Trophoblast cell (in vitro differentiated cells and primary cell): ENCODE measurements around the gene RBM19.

Experiments
- DNase-seq, 2 donors: peaks; one replicate each; pipeline ENCODE4 v3.0.0-alpha.2; 2016
- H2AFZ ChIP-seq: 2 replicates; pipeline ENCODE4 v1.6.1; 2013; ENCODE audit warnings: low read length, moderate library complexity, mild to moderate bottlenecking; ENCODE audit not compliant: insufficient read depth, poor library complexity
- H2AK5ac ChIP-seq: 2 replicates; pipeline ENCODE4 v1.6.1; 2013; ENCODE audit warnings: mild to moderate bottlenecking, low read length
- H2BK120ac ChIP-seq: 2 replicates; pipeline ENCODE4 v1.6.1; 2013; ENCODE audit warnings: low read length, mild to moderate bottlenecking, moderate library complexity; ENCODE audit not compliant: insufficient read depth, poor library complexity
- H2BK12ac ChIP-seq: 2 replicates; pipeline ENCODE4 v1.6.1; 2013; ENCODE audit warnings: mild to moderate bottlenecking, low read length, moderate library complexity
- H2BK5ac ChIP-seq: 2 replicates; pipeline ENCODE4 v1.6.1; 2013; ENCODE audit warnings: low read length, low read depth, moderate library complexity, mild to moderate bottlenecking; ENCODE audit not compliant: poor library complexity
- H3K14ac ChIP-seq: 2 replicates; pipeline ENCODE4 v1.6.1; 2013; ENCODE audit warnings: mild to moderate bottlenecking, low read length
- H3K18ac ChIP-seq: 2 replicates; pipeline ENCODE4 v1.6.1; 2013; ENCODE audit warnings: mild to moderate bottlenecking, low read length
- H3K23ac ChIP-seq: 2 replicates; pipeline ENCODE4 v1.6.1; 2013; ENCODE audit warnings: low read length
- H3K27ac ChIP-seq: 2 replicates; pipeline ENCODE4 v1.5.1; 2013; ENCODE audit warnings: low read depth, mild to moderate bottlenecking, inconsistent platforms, low read length, moderate library complexity
- H3K27me3 ChIP-seq: 2 replicates; pipeline ENCODE4 v1.6.1; 2013; ENCODE audit warnings: inconsistent platforms, mild to moderate bottlenecking, low read length, moderate library complexity; ENCODE audit not compliant: insufficient read depth
- H3K36me3 ChIP-seq, 2 experiments: 1 replicate in 1 of 2; 2 replicates in 1 of 2; pipeline ENCODE4 v1.6.1; 2013; ENCODE audit warnings: low read length in 2 of 2, mild to moderate bottlenecking in 2 of 2, moderate library complexity in 1 of 2; ENCODE audit not compliant: insufficient read depth in 2 of 2, control insufficient read depth in 1 of 2
- H3K4ac ChIP-seq: 2 replicates; pipeline ENCODE4 v1.6.1; 2013; ENCODE audit warnings: low read depth, mild to moderate bottlenecking, low read length, moderate library complexity
- H3K4me1 ChIP-seq, 2 experiments: 1 replicate in 1 of 2; 2 replicates in 1 of 2; pipeline ENCODE4 v1.6.1; 2013; ENCODE audit warnings: low read length in 2 of 2, mild to moderate bottlenecking in 2 of 2, moderate library complexity in 1 of 2; ENCODE audit not compliant: insufficient read depth in 2 of 2, control insufficient read depth in 1 of 2
- H3K4me2 ChIP-seq: 2 replicates; pipeline ENCODE4 v1.6.1; 2013; ENCODE audit warnings: inconsistent platforms, mild to moderate bottlenecking, low read length, moderate library complexity
- H3K4me3 ChIP-seq: 2 replicates; pipeline ENCODE4 v1.5.1; 2013; ENCODE audit warnings: mild to moderate bottlenecking, low read depth, low read length, inconsistent platforms
- H3K79me1 ChIP-seq: one replicate; pipeline ENCODE4 v1.6.1; 2013; ENCODE audit warnings: low read length
- H3K79me2 ChIP-seq: 2 replicates; pipeline ENCODE4 v1.6.1; 2013; ENCODE audit warnings: low read length, mild to moderate bottlenecking; ENCODE audit not compliant: control insufficient read depth, insufficient read depth, poor library complexity
- H3K9ac ChIP-seq: 2 replicates; pipeline ENCODE4 v1.6.1; 2013; ENCODE audit warnings: mild to moderate bottlenecking, low read length
- H3K9me3 ChIP-seq: 2 replicates; pipeline ENCODE4 v1.6.1; 2013; ENCODE audit warnings: low read depth, mild to moderate bottlenecking, control low read depth, inconsistent platforms, low read length; ENCODE audit not compliant: insufficient read depth
- H4K12ac ChIP-seq: 2 replicates; pipeline ENCODE4 v1.6.1; 2013; ENCODE audit warnings: low read depth, mild to moderate bottlenecking, low read length, moderate library complexity
- H4K8ac ChIP-seq: 2 replicates; pipeline ENCODE4 v1.6.1; 2013; ENCODE audit warnings: low read depth, mild to moderate bottlenecking, low read length, moderate library complexity
- H4K91ac ChIP-seq: one replicate; pipeline ENCODE4 v1.6.1; 2013; ENCODE audit warnings: low read depth, mild to moderate bottlenecking, low read length, moderate library complexity
- WGBS: extraction: QIAGEN DNeasy Blood & Tissue Kit; methylation state at CpG from one replicate; pipeline ENCODE4 v1.1.7; 2013; ENCODE audit warnings: missing lambda C conversion rate; ENCODE audit not compliant: insufficient read length, insufficient coverage; ENCODE audit errors: extremely low coverage; 5-methylcytosine and 5-hydroxymethylcytosine counted together

The RBM19 gene

GRCh38 chr12:113940357-113941207 lies 25.5 kb downstream of the RBM19 start:
- Histone ChIP-seq H4K8ac (no peak overlapping the region), H4K91ac (no peak overlapping the region), H3K14ac (no peak overlapping the region), H3K27ac (no peak overlapping the region), H2AK5ac (no peak overlapping the region), H2BK5ac (no peak overlapping the region), H3K4me1 (no peaks in the 10 kb centered on the region), H3K79me1 (no peaks in the 10 kb centered on the region), H2BK120ac (no peak overlapping the region), H3K18ac (no peak overlapping the region), H3K23ac (no peak overlapping the region), H3K4ac (no peak overlapping the region), H2AFZ (no peak overlapping the region), H3K4me2 (no peak overlapping the region), H3K79me2 (no peaks in the 10 kb centered on the region), H2BK12ac (no peak overlapping the region), H3K9me3 (no peaks in the 10 kb centered on the region), H3K27me3 (no peaks in the 10 kb centered on the region), H3K4me3 (no peak overlapping the region), H3K36me3 (peaks cover 39 to 55% of the 10 kb centered on the region in 2 experiments), H4K12ac (no peak overlapping the region), H3K9ac (no peak overlapping the region)
- DNase-seq = no peak
- WGBS = no CpG with 5 or more reads among the region's 11 CpGs

GRCh38 chr12:113939867-113940266 lies 26.3 kb downstream of the RBM19 start:
- no peak overlapping the region for H3K18ac ChIP-seq
- H3K9ac ChIP-seq = no peak overlapping the region
- H3K4me2 ChIP-seq = no peak overlapping the region
- H2BK12ac ChIP-seq = no peak overlapping the region
- H3K36me3 ChIP-seq = peaks cover 36 to 50% of the 10 kb centered on the region in 2 experiments
- H4K91ac ChIP-seq = no peak overlapping the region
- H3K23ac ChIP-seq = no peak overlapping the region
- no peak overlapping the region for H3K14ac ChIP-seq
- H4K12ac ChIP-seq = no peak overlapping the region
- H4K8ac ChIP-seq = no peak overlapping the region
- no peak overlapping the region for H3K27ac ChIP-seq
- WGBS = no CpG with 5 or more reads among the region's 10 CpGs
- no peaks in the 10 kb centered on the region for H3K27me3 ChIP-seq
- no peak for DNase-seq
- no peak overlapping the region for H2BK5ac ChIP-seq
- H3K4me3 ChIP-seq = no peak overlapping the region
- H3K4ac ChIP-seq = no peak overlapping the region
- H2AK5ac ChIP-seq = no peak overlapping the region
- H3K9me3 ChIP-seq = no peaks in the 10 kb centered on the region
- H2AFZ ChIP-seq = no peak overlapping the region
- no peaks in the 10 kb centered on the region for H3K79me2 ChIP-seq
- H2BK120ac ChIP-seq = no peak overlapping the region
- H3K4me1 ChIP-seq = no peaks in the 10 kb centered on the region
- no peaks in the 10 kb centered on the region for H3K79me1 ChIP-seq

GRCh38 chr12:113938471-113938870 lies 27.7 kb downstream of the RBM19 start:
- no peak overlapping the region for H3K23ac ChIP-seq
- H3K4ac ChIP-seq = no peak overlapping the region
- H4K8ac ChIP-seq = no peak overlapping the region
- no peaks in the 10 kb centered on the region for H3K27me3 ChIP-seq
- H3K79me2 ChIP-seq = no peaks in the 10 kb centered on the region
- H3K18ac ChIP-seq = no peak overlapping the region
- no peaks in the 10 kb centered on the region for H3K79me1 ChIP-seq
- H2AK5ac ChIP-seq = no peak overlapping the region
- no peak overlapping the region for H2AFZ ChIP-seq
- H4K12ac ChIP-seq = no peak overlapping the region
- no peaks in the 10 kb centered on the region for H3K4me1 ChIP-seq
- no peak overlapping the region for H2BK5ac ChIP-seq
- H2BK12ac ChIP-seq = no peak overlapping the region
- H3K9me3 ChIP-seq = no peaks in the 10 kb centered on the region
- WGBS = no CpG with 5 or more reads among the region's 5 CpGs
- H3K9ac ChIP-seq = no peak overlapping the region
- H3K14ac ChIP-seq = no peak overlapping the region
- no peak overlapping the region for H3K4me2 ChIP-seq
- no peak overlapping the region for H3K4me3 ChIP-seq
- no peak overlapping the region for H4K91ac ChIP-seq
- peaks cover 36 to 53% of the 10 kb centered on the region in 2 experiments for H3K36me3 ChIP-seq
- no peak overlapping the region for H2BK120ac ChIP-seq
- H3K27ac ChIP-seq = no peak overlapping the region
- no peak for DNase-seq

GRCh38 chr12:113936460-113936859 lies 29.7 kb downstream of the RBM19 start:
- Histone ChIP-seq H3K23ac (no peak overlapping the region), H3K14ac (no peak overlapping the region), H3K4me3 (no peak overlapping the region), H3K18ac (no peak overlapping the region), H3K79me1 (no peaks in the 10 kb centered on the region), H4K8ac (no peak overlapping the region), H3K4me1 (no peaks in the 10 kb centered on the region), H2AFZ (no peak overlapping the region), H3K27me3 (no peaks in the 10 kb centered on the region), H3K4ac (no peak overlapping the region), H2BK5ac (no peak overlapping the region), H3K36me3 (peaks cover 27 to 43% of the 10 kb centered on the region in 2 experiments), H3K27ac (no peak overlapping the region), H2BK12ac (no peak overlapping the region), H3K9me3 (peaks cover 3% of the 10 kb centered on the region), H3K4me2 (no peak overlapping the region), H4K91ac (no peak overlapping the region), H2AK5ac (no peak overlapping the region), H2BK120ac (no peak overlapping the region), H3K9ac (no peak overlapping the region), H4K12ac (no peak overlapping the region), H3K79me2 (no peaks in the 10 kb centered on the region)
- no peak for DNase-seq
- no CpG with 5 or more reads among the region's 1 CpG for WGBS
